Astrocyte of the cerebellum (primary cell): ENCODE results near the gene PTPRU.
"Not testable (repeated sequence)": the region's sequence is repeated elsewhere in the genome, so short reads cannot be mapped to it uniquely, and the experiment has no call there.

Experiments used
- DNase-seq: peaks from one replicate; pipeline ENCODE4 v3.0.0-alpha.2; 2011; ENCODE audit warnings: low read depth
- H3K4me3 ChIP-seq: 2 replicates; pipeline ENCODE4 v1.5.1; 2011; ENCODE audit warnings: mild to moderate bottlenecking, low read depth, low read length, moderate library complexity
- in situ Hi-C: cut with HindIII; loops from 2 replicates; pipeline ENCODE4 v1.10.0; 2017; ENCODE audit warnings: low sequenced_read_pairs
- TF ChIP-seq, protein P1 (sequence below): IDR thresholded peaks from 2 replicates; pipeline ENCODE4 v1.5.1; 2012; ENCODE audit warnings: low read length, low read depth, moderate library complexity, mild to moderate bottlenecking; ENCODE audit errors: missing control alignments

The PTPRU gene

DNA sequence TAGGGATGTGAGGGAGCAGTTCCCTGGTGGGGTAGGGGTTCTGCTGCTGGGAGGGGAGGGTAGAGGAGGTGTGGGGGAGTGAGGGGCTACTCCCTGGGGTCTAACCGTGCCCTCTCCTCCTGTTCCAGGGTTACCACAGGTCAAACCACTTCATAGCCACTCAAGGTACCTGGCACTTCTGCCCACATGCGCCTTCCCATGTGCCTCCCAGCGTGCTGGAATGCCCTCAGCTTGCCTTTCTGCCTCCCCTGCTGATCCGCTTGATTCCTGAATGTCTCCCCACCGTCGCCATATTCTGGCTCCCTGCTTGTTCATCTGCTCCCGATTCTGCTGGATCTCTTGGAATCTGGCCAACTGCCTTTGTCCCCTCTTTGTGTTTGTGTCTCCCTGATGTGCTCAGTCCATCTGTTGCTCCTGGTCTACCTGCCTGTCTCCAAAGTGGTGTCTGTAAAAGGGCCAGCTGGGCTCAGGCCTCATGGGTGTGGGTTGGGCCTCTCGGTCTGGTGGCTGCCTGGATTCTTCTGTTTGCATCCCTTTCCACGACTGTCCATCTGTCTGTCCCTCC lies 74.4 kb downstream of the PTPRU start:
- no peak for DNase-seq
- in situ Hi-C loops, result no loop called here
- no peak overlapping the region for H3K4me3 ChIP-seq
- TF ChIP-seq, protein P1, sequence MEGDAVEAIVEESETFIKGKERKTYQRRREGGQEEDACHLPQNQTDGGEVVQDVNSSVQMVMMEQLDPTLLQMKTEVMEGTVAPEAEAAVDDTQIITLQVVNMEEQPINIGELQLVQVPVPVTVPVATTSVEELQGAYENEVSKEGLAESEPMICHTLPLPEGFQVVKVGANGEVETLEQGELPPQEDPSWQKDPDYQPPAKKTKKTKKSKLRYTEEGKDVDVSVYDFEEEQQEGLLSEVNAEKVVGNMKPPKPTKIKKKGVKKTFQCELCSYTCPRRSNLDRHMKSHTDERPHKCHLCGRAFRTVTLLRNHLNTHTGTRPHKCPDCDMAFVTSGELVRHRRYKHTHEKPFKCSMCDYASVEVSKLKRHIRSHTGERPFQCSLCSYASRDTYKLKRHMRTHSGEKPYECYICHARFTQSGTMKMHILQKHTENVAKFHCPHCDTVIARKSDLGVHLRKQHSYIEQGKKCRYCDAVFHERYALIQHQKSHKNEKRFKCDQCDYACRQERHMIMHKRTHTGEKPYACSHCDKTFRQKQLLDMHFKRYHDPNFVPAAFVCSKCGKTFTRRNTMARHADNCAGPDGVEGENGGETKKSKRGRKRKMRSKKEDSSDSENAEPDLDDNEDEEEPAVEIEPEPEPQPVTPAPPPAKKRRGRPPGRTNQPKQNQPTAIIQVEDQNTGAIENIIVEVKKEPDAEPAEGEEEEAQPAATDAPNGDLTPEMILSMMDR, result no peak

DNA sequence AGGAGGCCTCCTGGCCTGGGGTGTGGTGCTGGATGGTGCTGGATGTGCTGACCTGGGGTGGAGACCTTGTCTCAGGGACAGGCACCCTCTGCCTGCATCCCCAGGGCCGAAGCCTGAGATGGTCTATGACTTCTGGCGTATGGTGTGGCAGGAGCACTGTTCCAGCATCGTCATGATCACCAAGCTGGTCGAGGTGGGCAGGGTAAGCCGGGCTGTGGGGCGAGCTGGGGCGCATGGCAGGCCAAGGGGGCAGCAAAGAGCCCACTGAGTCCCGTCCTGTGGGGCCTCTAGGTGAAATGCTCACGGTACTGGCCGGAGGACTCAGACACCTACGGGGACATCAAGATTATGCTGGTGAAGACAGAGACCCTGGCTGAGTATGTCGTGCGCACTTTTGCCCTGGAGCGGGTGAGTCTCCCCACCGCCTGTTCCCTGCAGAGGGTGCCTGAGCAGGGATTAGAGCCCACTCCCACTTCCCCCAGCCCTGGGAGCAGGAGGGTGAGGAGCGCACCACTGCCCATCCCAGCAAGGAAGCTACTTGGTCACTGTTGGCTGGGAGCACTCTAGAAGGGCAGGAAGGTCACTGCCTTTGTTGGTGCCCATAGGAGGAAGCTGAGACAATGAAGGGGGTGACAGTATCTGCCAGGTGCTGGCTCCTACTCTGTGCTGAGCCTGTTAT lies 75.2 kb downstream of the PTPRU start:
- no peak overlapping the region for H3K4me3 ChIP-seq
- TF ChIP-seq, protein P1, result no peak
- in situ Hi-C loops, result no loop called here
- no peak for DNase-seq

DNA sequence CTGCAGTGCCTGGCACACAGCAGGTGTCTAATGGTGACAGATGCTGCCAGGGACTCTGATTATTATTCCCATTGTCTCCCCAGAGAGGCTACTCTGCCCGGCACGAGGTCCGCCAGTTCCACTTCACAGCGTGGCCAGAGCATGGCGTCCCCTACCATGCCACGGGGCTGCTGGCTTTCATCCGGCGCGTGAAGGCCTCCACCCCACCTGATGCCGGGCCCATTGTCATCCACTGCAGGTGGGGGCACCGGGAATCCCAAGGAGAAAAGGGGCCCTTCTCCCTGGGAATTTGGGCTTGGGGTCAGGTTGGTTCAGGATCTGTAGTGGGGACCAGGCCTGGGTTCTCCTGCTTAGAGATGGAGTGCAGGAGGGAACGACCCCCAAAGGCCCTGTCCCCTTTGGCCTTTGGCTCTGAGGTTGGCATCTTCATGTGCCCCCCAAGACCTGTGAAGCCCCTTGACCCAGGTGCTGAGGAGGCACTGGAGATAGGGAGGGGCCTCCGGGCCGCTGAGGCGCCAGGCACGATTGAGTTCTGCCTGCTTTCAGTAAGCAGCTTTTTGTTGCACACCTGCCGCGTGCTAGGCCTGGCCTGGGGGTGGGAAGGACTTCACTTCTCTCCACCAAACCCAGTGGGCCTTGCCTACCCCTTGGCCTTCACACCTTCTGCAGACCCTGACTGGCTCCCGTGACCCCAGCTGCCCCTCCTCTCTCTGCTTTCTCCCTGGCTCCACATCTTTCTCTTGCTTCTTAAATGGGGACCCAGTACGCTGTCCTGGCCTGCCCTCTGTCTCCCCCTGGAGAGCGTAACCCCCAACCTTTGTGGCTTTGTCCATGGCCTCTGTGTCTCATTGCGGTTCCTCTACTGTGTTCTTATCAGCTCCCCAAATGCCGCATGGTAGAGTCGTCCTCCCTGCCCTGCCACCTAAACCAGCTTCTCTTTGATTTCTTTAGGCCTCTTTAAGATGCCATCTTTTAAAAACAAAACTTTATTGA lies 76.4 kb downstream of the PTPRU start:
- no peak for DNase-seq
- in situ Hi-C loops, result no loop called here
- no peak overlapping the region for H3K4me3 ChIP-seq
- TF ChIP-seq, protein P1, result no peak

DNA sequence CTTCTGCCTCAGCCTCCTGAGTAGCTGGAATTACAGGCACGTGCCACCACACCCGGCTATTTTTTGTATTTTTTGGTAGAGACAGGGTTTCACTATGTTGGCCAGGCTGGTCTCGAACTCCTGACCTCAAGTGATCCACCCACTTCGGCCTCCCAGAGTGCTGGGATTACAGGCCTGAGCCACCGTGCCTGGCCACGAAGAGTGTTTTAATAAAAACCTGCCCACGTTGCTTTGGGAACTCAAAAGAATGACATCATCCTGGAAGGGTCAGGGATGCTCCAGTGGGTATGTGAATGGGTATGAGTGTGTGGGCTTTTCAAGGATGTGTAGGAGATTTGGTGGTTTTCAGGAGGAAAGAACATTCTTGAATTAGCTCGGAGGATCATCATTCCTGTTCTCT lies 78.4 kb downstream of the PTPRU start:
- DNase-seq, H3K4me3 ChIP-seq, in situ Hi-C loops: not testable (repeated sequence)

DNA sequence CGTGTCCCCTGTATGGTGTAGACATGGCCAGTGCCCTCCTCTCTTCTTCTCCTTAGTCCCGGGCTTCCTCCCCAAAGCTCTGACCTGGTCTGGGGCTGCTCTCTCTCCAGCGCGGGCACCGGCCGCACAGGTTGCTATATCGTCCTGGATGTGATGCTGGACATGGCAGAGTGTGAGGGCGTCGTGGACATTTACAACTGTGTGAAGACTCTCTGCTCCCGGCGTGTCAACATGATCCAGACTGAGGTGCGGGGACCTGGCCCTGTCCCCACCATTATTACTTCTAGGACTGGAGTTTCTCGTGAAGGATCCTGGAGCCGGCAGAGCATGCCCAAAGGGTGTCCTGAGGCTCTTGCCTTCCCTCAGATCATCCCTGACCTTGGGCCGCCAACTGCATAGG lies 78.9 kb downstream of the PTPRU start:
- no peak overlapping the region for H3K4me3 ChIP-seq
- TF ChIP-seq, protein P1, result no peak
- no peak for DNase-seq
- in situ Hi-C loops, result no loop called here

DNA sequence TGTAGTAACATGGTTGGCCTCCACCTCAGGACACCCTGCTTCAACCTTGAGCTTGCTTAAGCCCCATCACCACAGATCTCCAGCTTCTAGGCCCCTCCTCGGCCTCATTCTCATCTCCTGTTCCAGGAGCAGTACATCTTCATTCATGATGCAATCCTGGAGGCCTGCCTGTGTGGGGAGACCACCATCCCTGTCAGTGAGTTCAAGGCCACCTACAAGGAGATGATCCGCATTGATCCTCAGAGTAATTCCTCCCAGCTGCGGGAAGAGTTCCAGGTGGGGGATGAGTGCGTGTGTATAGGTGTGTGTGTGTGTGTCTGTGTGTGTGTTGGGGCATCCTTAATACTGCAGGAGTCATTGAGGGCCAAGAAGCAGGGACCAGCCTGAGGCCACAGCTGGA lies 79.6 kb downstream of the PTPRU start:
- TF ChIP-seq, protein P1, result no peak
- DNase-seq, result no peak
- no peak overlapping the region for H3K4me3 ChIP-seq
- in situ Hi-C loops, result no loop called here
